Stimulated activated CD4-positive, alpha-beta T cell treated with anti-CD3 and anti-CD28 coated beads, Interleukin-12 subunit alpha, Interleukin-12 subunit beta, amount 100 ng/mL, for 48 hours (primary cell): ENCODE results near the gene IHH.

Experiments
- DNase-seq, 3 donors: peaks; one replicate each; pipeline ENCODE4 v3.0.0-alpha.2; 2020; ENCODE audit warnings: low read depth in 2 of 3, low spot score in 1 of 3

IHH gene

DNA sequence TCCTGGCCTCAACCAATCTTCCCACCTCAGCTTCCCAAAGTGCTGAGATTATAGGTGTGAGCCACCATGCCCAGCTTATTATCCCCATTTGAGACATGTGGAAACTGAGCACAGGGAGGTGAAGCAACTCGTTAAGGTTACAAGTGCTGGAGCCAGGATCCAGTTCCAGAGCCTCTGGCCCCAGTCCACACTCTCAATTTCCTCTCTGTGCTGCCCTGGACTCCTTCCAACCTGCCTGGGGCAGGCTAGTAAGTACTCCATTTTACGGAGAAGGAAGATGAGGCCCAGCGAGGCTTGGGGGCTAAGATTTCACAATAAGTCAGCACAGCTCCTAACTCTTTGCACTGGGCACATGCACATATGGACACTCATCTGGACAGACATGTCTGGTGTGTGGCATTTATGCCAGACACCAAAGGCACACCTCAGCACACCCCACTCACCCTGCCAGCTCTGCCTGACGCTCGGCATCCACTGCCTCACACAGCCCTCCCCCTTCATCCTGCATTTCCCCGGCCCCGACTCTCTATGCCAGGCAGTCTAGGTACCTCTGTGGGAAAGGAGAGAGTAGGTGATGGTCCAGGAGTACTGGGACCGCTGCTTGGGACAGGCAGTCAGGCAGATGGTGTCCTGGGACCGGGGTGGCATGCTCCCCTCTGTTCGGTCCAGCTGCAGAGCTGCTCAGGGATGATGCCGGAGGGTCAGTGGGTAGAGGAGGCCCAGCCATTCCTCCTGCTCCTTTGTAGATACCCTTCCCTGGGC, 39.9 kb downstream of the IHH start:
- DNase-seq, result no peak

DNA sequence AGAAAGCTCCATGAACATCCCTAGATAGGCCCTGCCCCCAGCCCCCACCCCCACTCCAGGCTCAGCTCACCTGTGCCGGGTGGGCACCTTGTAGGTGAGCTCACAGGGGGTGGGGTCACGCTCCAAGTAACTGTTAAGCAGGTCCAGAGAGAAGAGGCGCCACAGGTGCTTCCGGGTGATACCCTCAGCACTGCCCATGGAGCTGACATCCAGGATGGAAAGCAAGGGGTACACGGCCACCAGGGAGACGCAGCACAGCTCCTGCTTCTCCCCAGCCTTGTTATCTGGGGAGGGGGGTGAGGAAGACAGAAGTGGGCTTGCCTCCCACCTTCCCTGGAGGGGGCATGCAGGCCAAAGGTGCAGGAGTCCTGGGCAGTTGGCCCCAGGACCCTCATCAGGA, 41.3 kb downstream of the IHH start:
- no peak for DNase-seq

DNA sequence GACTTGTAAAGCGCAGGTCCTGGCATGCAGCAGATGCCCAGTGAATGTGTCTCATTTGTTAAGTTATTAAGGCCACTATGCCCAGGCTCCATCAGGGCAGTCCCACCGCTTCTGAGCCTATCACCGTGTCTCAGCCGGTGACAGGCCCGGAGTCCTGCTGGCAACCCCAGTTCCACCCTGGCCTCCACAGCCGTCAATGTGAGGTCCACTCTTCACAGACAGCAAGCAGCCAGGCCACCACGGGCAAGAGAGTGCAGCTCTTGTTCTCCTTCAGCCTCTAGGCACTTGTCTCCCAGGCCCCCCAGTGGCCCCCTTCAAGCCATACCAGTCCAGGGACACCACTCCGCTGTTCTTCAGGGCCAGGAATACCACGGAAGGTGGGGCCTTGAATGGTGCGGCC, 42.0 kb downstream of the IHH start:
- no peak for DNase-seq

DNA sequence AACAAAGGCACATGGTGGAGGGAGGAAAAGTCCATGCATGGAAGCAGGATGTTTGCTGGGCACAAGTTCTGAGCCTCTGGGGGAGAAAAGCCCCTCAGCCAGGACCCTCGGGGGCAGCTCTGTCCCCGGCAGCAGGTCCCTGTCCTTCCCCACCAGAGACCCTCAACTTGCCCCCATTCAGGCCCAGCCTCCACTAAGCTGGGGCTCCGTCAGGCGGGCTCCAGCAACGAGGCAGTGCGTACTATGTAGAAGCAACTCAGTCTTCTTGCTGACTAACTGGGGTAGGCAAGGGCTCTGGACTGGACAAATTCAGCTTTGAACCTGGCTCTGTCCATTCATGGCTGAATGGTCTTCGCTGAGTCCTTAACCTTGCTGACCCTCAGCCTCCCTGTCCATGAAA, 42.4 kb downstream of the IHH start:
- no peak for DNase-seq

DNA sequence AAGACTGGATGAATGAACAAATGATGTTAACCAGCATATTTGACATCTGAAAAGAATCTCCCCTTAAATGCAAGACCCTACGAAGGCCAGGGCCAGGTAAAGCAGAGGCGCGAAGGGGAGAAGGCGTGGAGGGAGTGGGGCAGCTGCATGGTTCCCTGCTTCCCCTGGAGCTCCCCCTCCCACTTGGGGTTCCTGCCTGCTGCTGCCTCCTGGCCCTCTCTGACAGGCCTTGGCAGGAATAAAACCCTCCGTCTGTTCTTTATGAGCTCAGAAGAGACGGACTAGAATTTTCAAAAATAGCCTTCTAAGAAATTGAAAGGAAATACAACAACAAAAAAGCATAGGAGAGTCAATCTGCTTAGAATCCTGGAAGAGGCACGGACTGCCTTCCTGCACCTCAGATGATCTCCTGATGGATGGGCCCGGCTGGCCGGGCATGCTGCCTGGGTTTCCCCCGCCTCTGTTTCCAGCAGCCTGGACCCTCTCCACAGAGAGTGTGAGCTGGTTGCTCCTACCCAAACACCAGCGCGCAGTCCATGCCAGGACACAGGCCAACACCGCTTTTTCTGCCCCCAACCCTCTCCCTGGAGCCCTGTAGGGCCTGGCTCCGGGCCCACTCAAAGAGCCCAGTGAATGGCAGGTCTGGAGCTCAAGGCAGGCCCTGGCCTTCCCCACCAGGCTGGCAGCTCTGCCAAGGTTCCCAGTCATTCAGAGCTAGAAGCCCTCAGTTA, 43.4 kb downstream of the IHH start:
- DNase-seq, result no peak

DNA sequence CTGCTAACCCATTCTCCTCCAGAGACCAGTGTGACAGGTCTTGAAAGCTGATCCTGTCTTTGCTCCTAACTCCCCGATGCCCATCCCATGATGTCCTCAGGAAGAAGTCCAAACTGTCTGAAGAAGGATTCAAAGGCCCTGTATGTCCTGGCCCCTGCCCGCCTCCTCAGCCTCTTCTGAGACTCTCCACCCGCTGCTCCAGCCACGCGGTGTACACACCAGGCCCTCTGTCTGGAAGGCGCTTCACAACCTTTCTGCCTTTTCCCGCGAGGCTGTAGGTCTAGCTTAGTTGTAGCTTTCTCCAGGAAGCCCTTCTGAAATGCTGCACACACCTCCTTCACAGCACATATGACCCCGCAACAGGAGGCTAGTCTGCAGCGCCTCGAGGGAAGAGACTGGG, 44.0 kb downstream of the IHH start:
- DNase-seq, result no peak

DNA sequence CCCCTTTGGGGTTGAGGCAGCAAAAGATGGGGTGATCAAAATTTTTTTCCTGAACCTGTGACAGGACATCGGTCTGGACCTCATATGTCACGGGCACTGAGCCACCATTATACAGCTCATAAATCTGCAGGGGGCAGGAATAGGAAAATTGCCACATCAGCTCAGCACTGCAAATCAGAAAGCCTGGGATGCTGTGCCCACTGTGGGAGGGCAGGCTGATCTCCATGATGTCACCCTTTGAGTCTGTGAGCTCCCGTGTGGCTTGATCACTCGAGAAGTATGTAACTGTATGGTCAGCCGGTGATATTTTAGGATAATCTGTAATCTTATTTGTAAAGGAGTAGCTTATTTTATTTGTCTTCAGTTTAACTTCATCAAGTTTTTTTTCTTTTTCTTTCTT, 49.8 kb downstream of the IHH start:
- no peak for DNase-seq

DNA sequence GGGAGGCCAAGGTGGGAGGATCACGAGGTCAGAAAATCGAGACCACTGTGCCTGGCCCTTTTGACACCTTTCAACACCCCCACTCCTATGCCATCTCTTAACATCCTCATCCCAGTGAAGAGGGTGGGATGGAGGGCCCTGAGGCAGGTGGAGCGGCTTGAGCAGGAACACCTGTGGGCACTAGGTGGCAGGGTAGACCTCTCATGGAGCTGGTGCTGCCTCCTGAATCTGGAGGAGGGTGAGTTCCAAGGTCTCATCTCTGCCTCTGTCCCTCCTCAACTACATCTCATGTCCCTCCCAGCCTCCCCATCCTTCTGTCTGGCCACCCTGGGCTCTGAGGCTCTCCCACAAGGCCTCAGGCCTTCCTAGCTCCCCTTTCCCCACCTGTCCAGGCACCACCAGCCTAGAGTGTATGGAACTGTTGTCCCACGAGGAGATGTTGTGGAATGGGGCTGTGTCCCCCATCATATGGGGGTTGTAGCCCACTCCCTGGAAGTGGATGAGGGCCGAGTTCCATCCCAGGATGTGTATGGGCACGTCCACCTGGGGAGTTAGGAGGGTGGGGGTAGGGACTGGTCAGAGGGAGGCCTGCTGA, 50.5 kb downstream of the IHH start:
- DNase-seq, result no peak

DNA sequence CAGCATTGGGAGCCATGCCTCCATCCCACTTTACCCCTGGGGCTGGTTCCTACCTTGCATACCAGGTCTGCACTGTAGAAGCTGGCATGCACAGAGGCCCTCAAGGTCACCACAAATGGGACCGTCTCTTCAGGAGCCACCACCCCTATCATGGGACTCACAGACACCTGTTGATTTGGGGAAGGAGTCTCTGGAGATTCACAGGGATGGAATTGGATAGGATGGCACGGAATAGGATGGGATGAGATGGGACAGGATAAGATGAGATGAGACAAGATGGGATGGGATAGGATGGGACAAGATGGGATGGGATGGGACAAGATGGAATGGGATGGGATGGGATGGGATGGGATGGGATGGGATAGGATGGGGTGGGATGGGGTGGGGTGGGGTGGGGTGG, 51.4 kb downstream of the IHH start:
- no peak for DNase-seq
